ENCODE data around the gene GLUD1. TPM values are rescaled to one million over a fixed set of nuclear protein-coding genes. Genes with fewer than 3 reads are reported as not detected.
A peak's percentile ranks its signal among the peaks of the same experiment; 100 is the strongest.
"Not testable (repeated sequence)": the region's sequence is repeated elsewhere in the genome, so short reads cannot be mapped to it uniquely, and the experiment has no call there.

Gene GLUD1
- total RNA-seq, 1 donor from 2014 or later: 243 TPM

DNA sequence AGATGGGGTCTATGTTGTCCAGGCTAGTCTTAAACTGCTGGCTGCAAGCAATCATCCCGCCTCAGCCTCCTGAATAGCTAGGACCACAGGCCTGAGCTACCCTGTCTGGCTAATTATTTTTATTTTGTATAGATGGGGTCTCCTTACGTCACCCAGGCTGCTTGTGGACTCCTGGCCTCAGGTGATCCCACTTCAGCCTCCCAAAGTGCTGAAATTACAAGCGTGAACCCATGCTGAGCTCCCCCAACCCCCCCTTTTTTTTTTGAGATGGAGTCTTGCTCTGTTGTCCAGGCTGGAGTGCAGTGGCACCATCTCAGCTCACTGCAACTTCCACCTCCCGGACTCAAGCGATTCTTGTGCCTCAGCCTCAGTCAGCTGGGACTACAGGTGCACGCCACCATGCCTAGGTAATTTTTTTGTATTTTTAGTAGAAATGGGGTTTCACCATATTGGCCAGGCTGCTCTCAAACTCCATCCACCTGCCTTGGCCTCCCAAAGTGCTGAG is 49.2 kb downstream of the GLUD1 start:
- DNase-seq (ENCODE audit: low read depth): no peak

DNA sequence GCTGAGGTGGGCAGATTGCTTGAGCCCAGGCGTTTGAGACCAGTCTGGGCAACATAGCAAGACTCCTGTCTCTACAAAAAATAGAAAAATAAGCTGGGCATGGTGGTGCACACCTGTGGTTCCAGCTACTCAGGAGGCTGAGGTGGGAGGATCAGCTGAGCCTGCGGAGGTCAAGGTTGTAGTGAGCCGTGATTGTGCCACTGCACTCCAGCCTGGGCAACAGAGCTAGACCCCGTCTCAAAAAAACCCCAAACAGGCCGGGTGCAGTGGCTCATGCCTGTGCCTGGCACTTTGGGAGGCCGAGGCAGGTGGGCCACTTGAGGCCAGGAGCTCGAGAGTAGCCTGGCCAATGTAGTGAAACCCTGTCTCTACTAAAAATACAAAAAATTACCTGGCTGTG is 51.1 kb downstream of the GLUD1 start:
- DNase-seq (ENCODE audit: low read depth): not testable (repeated sequence)

DNA sequence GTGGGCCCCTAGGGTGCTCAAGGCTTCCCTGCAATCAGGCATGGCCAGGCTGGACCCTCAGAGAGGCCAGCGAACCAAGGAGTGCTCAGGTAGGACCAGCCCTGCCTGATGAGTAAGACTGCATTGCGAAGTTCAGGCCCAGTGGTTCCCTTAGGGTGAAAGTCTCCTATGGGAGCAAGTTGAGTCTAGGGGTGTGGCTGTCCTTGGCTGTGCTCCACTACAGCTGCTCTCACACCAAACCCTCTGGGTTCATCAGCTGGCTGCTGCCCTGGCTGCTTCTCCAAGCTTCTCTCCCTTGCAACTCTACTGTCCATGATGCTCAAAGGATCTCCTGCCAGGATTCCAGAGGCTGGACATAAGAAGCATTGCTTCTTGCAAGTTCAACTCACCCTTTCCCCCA is 55.9 kb downstream of the GLUD1 start:
- DNase-seq (ENCODE audit: low read depth): peak; percentile 35

DNA sequence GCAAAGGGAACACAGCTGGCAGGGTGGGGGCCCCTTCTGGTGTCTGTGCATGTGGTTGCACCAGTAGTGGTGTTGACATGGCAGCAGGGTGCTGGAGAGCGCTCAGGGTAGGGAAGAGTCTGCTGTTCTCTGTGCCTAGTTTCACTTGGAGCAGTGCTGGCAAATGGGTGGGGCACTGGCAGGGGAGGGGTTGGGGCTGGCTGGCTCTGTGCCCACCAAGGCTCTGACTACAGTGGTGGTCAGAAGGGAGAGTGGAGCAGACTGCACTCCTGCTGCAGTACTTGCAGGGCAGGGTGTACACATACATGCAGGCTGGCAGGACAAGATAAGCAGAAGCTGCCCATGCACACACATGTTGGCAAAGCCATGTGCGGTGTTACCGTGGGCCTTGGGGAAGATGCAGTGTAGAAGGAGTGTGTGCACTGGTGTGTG is 56.3 kb downstream of the GLUD1 start:
- DNase-seq (ENCODE audit: low read depth): no peak

DNA sequence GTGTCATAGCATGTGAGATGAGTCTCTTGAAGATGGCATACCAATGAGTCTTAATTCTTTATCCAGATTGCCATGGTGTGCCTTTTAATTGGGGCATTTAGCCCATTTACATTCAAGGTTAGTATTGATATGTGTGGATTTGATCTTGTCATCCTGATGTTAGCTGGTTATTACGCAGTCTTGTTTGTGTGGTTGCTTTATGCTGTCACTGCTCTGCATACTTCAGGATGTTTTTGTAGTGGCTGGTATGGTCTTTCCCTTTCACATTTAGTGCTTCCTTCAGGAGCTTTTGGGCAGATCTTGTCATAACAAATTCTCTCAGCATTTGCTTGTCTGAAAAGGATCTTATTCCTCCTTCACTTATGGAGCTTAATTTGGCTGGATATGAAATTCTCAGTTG is 58.0 kb downstream of the GLUD1 start:
- no peak for DNase-seq (ENCODE audit: low read depth)

DNA sequence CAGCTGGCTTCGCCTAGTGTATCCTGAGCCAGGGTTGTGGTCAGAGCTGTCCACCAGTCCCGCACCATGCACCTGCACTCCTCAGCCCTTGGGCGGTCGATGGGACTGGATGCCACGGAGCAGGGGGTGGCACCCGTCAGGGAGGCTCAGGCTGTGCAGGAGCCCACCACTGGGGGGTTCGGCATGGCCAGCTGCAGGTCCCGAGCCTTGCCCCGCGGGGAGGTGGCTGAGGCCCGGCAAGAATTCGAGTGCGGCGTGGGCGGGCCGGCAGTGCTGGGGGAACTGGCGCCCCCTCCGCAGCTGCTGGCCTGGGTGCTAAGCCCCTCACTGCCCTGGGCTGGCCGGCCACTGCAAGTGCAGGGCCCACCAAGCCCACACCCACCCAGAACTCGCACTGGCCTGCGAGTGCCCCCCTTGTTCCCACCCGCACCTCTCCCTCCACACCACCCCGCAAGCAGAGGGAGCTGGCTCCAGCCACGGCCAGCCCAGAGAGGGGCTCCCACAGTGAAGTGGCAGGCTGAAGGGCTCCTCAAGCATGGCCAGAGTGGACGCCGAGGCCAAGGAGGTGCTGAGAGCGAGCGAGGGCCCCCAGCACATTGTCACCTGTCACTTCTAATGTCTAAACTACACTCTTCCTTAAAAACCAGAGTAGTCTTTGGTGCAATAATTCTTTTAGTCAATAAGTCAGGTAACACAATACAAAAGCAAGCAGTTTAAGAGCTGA is 63.6 kb downstream of the GLUD1 start:
- no peak for DNase-seq (ENCODE audit: low read depth)

DNA sequence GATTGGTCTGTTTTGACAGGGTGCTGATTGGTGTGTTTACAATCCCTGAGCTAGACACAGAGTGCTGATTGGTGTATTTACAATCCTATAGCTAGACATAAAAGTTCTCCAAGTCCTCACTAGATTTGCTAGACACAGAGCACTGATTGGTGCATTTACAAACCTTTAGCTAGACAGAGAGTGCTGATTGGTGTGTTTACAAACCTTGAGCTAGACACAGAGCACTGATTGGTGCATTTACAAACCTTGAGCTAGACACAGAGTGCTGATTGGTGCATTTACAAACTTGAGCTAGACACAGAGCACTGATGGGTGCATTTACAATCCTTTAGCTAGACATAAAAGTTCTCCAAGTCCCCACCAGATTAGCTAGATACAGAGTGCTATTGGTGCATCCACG is 64.2 kb downstream of the GLUD1 start:
- not testable (repeated sequence) for DNase-seq (ENCODE audit: low read depth)

DNA sequence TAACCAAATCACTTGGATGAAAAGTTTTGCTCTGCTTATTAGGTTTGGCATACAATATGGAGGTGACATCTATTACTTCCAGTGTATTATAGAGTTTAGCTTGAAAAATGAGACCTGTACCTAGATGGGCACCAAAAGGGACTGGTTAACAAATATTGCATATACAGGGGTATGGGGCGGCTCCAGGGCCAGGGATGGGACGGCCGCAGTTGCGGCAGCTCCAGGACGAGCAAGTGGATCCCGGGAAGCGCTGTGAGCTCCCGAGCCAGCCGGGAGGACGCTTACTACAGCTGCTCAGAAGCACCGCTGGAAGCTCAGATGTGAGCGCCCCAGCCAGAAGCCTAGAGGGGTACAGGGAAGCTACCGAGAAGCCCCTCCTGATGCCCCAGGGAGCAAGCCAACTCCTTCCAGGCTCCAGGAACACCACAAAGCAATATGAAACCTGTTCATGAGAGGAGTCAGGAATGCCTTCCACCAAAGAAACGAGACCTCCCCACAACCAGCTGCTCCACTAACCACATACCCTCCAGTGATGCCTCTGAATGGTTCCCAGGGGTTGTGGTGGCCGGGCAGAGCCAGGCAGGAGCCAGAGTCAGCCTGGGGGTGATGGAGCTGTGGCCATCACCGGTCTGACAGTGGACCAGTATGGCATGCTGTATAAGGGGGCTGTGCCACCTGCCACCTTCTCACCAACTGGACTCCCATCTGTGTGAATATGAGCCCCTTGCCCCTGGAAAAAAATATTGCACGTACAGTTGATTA is 67.7 kb downstream of the GLUD1 start:
- DNase-seq (ENCODE audit: low read depth): not testable (repeated sequence)

DNA sequence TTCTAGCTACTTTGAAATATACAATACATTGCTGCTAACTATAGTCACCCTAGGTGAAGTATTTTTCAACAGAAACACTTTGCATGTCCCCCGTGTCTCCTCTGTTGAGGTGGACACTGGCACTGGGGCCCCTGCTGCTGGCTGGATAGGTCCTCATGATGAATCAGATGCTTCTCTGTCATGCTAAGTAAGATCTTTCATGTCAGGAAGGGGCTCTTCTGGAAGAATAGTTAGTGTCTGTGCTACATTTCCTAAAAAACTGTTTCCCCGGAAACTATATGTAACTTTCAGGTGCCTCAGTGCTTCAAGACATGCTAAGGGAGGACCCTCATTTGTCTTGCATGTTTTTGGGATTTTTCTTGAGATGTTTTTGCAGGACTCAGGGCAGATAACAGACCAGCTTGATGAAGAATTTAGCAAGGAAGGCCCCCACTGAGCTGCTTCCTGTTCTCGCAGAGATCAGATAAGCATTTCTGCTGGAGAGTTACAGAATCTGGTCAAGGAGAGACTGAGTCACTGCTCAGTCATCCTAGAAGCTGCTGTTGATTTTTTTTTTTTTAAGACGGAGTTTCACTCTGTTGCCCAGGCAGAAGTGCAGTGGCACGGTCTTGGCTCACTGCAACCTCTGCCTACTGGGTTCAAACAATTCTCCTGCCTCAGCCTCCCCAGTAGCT is 69.2 kb downstream of the GLUD1 start:
- peak; percentile 82 for DNase-seq (ENCODE audit: low read depth)

DNA sequence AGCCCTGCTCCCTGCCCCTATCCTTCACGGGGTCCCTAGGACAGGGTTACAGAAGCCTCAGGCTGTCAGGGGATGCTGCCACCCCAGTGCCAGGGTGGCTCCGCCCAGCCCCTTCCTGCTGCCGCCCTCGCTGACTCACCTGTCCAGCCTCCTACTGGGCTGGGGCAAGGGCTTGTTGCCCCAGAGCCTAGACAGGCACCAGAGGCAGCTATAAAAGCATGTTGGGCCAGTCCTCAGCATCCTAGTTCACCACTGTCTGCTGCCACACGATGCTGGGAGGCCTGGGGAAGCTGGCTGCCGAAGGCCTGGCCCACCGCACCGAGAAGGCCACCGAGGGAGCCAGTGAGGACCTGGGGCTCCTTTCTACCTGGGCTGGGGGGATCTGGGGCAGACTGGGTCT is 74.6 kb downstream of the GLUD1 start, which contains the start of gene FAM25A:
TSS of gene FAM25A (plus strand) at position 239 of the 400 bp plus-strand sequence. CDS start at position 270, 31 bp downstream.
- DNase-seq (ENCODE audit: low read depth): not testable (repeated sequence)

DNA sequence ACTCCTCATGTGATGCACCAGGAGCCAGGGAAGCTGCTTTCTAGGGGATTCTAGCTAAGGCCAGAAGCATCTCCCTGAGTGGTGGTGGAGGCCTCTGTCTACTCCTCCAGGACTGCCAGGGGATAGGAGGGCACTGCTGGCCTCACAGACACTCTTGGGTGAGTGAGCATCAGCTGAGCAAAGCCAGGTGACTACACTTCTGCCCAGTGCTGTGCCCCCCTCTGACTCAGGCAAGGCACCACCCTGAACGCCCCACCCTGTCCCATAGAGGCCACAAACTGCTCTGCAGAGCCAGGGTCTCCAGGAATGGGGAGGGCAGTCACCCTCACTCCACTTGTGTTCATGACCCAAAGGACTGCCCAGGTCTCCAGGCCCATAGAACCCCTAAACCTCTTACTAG is 75.1 kb downstream of the GLUD1 start:
- DNase-seq (ENCODE audit: low read depth): not testable (repeated sequence)

DNA sequence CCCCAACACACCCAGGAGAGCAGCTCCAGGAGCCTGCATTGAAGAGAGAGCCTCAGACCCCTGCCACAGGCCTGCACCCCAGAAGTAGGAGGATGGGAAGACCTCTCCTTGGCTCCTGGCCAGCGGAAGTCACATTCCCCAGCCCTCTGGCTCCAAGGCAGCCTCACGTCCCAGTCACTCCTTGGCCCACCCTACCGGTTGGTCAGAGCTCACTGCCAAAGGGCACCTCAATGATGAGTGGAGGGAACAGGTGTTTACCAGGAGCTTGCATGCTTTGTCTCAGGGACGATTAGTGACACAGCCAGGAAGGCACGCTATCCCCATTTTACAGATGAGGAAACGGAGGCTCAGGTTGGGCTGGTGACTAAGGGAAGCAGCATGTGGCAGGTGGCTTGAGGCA is 75.6 kb downstream of the GLUD1 start:
- DNase-seq (ENCODE audit: low read depth): not testable (repeated sequence)

DNA sequence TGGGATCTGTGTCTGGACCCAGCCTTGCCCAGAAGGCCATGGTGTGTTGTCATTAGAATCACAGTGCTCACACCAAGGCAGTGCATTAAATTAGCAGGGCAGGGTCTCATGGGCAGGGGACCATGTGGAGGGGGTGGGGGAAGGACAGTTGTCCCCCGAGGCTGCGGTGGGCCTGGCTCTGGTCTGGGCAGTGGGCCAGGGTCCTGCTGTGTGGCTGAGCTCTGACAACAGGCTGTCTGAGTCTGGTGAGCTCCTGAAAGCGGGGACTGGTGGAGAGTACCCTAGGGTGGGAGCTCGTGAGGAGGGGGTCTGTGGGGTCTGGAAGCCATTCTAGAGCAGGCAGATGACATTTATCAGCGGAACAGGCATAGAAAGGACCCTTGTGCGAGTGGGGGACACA is 76.5 kb downstream of the GLUD1 start:
- DNase-seq (ENCODE audit: low read depth): not testable (repeated sequence)

DNA sequence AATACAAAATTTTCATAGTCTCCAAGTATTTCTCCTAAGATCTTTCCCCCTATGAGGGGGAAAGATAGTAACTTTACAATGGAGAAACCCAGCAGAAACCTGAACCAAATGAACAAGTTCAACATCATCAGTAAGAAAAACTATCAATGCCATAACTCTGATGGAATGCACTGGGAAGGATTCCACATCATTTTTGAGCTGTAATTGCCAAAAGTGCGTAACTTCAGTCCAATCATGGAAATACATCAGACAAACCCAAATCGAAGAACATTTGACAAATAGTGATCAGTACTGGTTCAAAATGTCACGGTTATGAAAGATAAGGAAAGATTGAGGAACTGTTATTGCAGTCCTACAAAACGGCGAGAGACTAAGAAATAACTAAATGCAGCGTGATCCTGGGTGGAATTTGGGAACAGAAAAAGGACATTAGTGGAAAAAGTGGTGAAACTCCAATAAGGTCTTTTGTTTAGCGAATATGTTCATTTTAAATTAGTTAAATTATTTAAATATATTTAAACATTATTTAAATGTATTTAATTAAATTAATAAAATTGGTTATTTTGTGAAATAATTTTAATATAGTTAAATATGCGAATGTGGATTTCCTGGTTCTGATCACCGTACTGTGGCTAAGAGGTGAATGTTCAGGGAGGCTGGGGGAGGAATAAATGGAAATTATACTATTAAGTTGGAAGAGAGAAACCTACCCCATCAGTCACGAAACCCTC is 79.5 kb downstream of the GLUD1 start:
- DNase-seq (ENCODE audit: low read depth): not testable (repeated sequence)

DNA sequence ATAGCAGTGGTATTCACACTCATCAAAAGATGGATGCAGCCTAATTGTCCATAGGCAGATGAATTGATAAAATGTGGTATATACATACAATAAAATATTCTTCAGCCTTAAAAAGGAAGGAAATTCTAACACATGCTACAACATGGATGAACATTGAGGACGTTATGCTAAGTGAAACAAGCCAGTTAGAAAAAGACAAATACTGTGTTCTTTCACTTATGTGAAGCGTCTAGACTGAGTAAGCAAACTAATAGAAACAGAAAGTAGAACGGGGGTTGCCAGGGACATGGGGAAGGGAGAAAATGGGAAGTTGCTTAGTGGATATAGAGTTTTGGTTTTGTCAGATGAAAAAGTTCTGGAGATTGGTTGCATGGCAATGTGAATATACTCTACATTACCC is 81.1 kb downstream of the GLUD1 start:
- DNase-seq (ENCODE audit: low read depth): not testable (repeated sequence)

DNA sequence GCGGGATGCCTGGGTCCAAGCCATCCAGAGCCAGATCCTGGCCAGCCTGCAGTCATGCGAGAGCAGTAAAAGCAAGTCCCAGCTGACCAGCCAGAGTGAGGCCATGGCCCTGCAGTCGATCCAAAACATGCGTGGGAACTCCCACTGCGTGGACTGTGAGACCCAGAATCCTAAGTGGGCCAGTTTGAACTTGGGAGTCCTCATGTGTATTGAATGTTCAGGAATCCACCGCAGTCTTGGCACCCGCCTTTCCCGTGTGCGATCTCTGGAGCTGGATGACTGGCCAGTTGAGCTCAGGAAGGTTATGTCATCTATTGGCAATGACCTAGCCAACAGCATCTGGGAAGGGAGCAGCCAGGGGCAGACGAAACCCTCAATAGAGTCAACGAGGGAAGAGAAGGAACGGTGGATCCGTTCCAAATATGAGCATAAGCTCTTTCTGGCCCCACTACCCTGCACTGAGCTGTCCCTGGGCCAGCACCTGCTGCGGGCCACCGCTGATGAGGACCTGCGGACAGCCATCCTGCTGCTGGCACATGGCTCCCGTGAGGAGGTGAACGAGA is 85.4 kb downstream of the GLUD1 start:
- DNase-seq (ENCODE audit: low read depth): not testable (repeated sequence)

DNA sequence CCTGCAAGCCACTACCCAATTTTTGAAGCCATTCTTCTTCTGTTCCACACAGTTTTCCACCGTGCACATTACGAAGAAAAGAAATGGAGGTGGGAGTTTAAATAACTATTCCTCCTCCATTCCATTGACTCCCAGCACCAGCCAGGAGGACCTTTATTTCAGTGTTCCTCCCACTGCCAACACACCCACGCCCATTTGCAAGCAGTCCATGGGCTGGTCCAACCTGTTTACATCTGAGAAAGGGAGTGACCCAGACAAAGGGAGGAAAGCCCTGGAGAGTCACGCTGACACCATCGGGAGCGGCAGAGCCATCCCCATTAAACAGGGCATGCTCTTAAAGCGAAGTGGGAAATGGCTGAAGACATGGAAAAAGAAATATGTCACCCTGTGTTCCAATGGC is 86.3 kb downstream of the GLUD1 start:
- not testable (repeated sequence) for DNase-seq (ENCODE audit: low read depth)

DNA sequence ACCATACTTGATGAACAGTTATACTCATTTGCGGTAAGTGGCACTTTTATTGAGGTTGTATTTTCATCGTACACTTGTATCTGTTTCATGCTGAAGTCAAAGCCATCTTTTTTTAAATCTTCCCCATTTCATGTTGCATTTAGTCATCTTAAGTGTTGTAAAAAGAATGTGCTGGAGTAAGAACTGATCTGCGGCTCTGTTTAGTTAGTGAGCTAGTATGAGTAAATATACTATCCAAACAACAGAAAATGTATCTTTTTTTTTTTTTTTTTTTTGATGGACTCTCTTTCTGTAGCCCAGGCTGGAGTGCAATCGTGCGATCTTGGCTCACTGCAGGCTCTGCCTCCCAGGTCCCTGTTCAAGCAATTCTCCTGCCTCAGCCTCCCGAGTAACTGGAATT is 87.0 kb downstream of the GLUD1 start:
- not testable (repeated sequence) for DNase-seq (ENCODE audit: low read depth)

DNA sequence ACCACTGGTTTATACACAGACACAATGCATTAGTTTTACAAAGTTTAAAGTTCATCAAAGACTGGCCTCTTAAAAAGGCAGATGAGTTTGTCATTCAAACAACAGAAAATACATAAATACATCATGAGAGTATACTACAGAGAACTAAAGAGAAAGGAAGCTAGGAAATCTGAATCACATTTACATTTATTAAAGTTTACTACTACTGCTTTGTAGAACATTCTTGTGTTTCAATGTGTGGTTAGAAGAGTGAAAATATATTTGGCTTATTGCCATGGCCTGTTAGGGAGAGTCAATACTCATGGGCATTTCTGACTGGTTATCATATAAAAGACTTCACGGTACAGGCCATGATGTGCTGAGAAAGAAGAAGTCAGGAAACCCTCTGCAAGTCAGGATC is 87.5 kb downstream of the GLUD1 start:
- peak; percentile 30 for DNase-seq (ENCODE audit: low read depth)

DNA sequence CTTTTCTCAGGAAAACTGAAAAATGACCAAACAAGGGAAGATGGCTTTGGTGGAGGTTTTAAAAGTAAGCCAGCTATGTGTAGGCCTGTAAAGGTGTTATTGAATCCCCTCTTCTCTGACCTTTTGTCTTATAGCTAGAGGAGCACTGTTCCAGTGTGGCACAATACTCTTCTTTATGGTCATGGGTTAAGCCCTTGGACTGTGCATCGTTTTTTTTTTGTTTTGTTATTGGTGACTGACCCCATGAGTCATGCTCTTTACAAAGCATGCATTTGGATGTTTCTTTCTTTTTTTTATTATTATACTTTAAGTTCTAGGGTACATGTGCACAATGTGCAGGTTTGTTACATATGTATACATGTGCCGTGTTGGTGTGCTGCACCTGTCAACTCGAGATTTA is 94.2 kb downstream of the GLUD1 start:
- peak; percentile 49 for DNase-seq (ENCODE audit: low read depth)

Data from renal cortical epithelial cell (primary cell).